ENCODE data around the gene S100A6.
"Not testable (repeated sequence)": the region's sequence is repeated elsewhere in the genome, so short reads cannot be mapped to it uniquely, and the experiment has no call there.

Gene S100A6

DNA sequence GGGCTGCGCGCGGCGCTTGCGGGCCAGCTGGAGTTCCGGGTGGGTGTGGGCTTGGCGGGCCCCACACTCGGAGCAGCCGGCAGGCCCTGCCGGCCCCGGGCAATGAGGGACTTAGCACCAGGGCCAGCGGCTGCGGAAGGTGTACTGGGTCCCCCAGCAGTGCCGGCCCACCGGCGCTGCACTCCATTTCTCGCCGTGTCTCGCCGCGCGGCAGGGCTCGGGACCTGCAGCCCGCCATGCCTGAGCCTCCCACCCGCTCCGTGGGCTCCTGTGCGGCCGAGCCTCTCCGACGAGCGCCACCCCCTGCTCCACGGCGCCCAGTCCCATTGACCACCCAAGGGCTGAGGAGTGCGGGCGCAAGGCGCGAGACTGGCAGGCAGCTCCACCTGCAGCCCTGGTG, 14.0 kb downstream of the S100A6 start:
- H3K36me3 ChIP-seq (ENCODE audit: insufficient read depth, low read length); H3K4me3 ChIP-seq (ENCODE audit: low read length); H3K9ac ChIP-seq (ENCODE audit: low read depth, low read length); H3K9me3 ChIP-seq (ENCODE audit: insufficient read depth, low read depth, low read length); H3K27ac ChIP-seq (ENCODE audit: low read depth, low read length): not testable (repeated sequence)
- WGBS = 97% methylated on average over 37 of the region's 37 CpGs
- Histone ChIP-seq H3K4me1 (ENCODE audit: insufficient read depth, low read length) (peaks cover 11% of the 10 kb centered on the region; the same call in 1 of the 2 replicates), H3K27me3 (ENCODE audit: insufficient read depth, low read length) (peaks cover 23% of the 10 kb centered on the region; the same call in 1 of the 2 replicates)

DNA sequence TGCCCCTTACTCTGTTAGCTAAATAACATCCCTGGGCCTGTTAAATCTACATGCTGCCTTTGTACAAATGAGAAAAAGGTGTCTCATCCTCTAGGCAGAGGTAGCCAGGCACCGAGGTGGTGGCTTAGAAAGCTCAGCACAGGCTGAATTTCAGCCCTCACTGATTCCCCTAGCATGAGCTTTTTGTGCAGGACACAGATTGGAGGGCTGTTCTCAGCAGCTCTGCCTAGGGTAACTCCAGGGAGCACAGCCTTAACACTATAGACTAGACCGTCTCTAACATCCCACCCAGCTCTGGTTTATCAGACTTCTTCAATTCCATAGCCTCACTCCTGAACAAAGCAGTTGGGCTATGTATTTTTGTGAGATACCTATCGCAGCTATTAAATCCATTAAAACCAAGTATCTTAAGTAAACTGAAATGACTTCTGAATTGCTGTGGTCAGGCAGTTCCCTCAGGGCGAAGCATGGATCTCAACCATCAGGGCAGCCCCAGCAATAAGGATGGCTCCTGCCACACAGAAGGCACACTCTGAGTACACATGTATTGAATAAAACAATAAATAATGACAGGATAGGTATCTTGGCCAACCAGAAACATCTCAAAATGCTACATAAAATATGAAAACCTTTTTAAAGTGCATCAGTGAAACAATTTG, 14.8 kb downstream of the S100A6 start:
- Histone ChIP-seq H3K9ac (ENCODE audit: low read depth, low read length) (no peak overlapping the region), H3K4me3 (ENCODE audit: low read length) (no peak overlapping the region), H3K9me3 (ENCODE audit: insufficient read depth, low read depth, low read length) (no peaks in the 10 kb centered on the region), H3K27ac (ENCODE audit: low read depth, low read length) (no peak overlapping the region), H3K36me3 (ENCODE audit: insufficient read depth, low read length) (no peaks in the 10 kb centered on the region), H3K27me3 (ENCODE audit: insufficient read depth, low read length) (peaks cover 31% of the 10 kb centered on the region), H3K4me1 (ENCODE audit: insufficient read depth, low read length) (peaks cover 7% of the 10 kb centered on the region; the same call in 1 of the 2 replicates)
- WGBS = 87% methylated on average over 4 of the region's 4 CpGs

DNA sequence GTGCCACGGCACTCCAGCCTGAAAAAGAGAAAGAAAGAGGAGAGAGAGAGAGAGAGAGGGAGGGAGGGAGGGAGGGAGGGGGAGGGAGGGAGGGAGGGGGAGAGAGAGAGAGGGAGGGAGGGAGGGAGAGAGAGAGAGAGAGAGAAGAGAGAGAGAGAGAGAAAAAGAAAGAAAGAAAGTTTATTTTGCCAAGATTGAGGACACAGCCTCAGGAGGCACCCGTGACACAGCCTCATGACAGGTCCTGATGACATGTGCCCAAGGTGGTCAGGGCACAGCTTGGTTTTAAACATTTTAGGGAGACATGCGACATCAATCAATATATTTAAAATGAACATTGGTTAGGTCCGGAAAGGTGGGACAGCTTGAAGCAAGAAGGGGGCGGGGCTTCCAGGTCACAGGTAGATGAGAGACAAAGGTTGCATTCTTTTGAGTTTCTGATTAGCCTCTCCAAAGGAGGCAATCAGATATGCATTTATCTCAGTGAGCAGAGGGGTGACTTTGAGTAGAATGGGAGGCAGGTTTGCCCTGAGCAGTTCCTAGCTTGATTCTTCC, 15.6 kb downstream of the S100A6 start:
- peaks cover 38% of the 10 kb centered on the region for H3K27me3 ChIP-seq (ENCODE audit: insufficient read depth, low read length)
- not testable (repeated sequence) for H3K9me3 ChIP-seq (ENCODE audit: insufficient read depth, low read depth, low read length); H3K4me1 ChIP-seq (ENCODE audit: insufficient read depth, low read length); H3K4me3 ChIP-seq (ENCODE audit: low read length); H3K27ac ChIP-seq (ENCODE audit: low read depth, low read length); H3K36me3 ChIP-seq (ENCODE audit: insufficient read depth, low read length); H3K9ac ChIP-seq (ENCODE audit: low read depth, low read length)
- WGBS = 72% methylated on average over 5 of the region's 5 CpGs

DNA sequence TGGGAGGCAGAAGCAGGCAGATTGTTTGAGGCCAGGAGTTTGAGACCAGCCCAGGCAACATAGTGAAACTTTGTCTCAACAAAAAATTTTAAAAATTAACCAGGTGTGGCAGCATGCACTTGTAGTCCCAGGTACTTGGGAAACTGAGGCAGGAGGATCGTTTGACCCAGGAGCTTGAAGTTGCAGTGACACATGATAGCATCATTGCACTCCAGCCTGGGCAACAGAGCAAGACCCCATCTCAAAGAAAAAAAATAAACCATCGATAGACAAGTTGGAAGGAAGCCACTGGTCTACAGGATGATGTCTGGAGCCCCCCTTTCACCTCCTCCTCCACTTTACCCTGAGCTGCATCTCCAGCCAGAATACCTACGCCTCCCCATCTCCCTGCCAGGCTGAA, 16.5 kb downstream of the S100A6 start:
- H3K4me3 ChIP-seq (ENCODE audit: low read length) = no peak overlapping the region
- no peak overlapping the region for H3K27ac ChIP-seq (ENCODE audit: low read depth, low read length)
- no peaks in the 10 kb centered on the region for H3K36me3 ChIP-seq (ENCODE audit: insufficient read depth, low read length)
- no peak overlapping the region for H3K9ac ChIP-seq (ENCODE audit: low read depth, low read length)
- WGBS = 94% methylated on average over 3 of the region's 3 CpGs
- no peaks in the 10 kb centered on the region for H3K9me3 ChIP-seq (ENCODE audit: insufficient read depth, low read depth, low read length)
- H3K27me3 ChIP-seq (ENCODE audit: insufficient read depth, low read length) = peaks cover 41% of the 10 kb centered on the region
- H3K4me1 ChIP-seq (ENCODE audit: insufficient read depth, low read length) = no peaks in the 10 kb centered on the region; the same call in 1 of the 2 replicates

DNA sequence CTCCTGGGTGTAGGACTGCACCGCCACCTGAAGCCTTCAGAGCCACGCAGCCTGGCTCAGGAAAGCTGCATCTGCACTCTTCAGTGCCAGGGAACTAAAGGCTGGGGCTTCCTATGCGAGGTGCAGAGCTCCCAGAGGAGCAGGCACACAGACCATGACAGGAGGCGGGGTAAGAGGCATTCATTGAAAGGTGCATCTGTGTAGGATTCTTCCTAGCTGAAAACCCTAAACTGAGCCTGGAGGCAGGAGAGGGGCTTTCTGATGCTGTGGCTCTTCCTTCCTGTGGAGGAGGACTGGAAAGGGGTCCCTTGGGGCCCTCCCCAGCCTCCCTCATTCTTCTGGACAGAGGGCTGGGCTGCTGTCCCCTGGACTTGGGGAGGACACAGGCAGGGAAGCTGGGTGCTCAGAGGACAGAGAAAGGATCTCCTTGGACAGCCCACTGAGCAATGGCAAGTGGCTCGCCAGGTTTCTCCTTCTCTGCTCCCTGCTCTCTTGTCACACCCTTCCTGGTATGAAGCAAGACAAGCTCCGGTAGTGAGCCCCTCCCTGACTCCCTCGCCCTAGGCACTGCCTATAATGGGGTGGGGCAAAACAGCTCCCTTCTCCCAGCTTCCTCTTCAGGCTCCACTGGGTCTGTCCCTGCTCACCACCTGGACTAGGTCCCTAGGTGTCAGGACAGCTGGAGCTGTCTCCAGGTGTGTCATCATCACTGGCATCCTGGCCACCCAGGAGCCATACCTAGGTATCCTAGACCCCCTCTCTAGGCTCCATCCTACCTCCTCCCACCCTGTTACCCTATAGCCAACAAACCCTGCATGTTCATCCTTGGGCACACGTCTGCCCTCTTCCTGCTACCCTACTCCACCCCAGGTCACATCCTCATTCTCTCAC, 20.0 kb downstream of the S100A6 start:
- Histone ChIP-seq H3K4me1 (ENCODE audit: insufficient read depth, low read length) (no peaks in the 10 kb centered on the region; the same call in 1 of the 2 replicates), H3K27ac (ENCODE audit: low read depth, low read length) (no peak overlapping the region)

DNA sequence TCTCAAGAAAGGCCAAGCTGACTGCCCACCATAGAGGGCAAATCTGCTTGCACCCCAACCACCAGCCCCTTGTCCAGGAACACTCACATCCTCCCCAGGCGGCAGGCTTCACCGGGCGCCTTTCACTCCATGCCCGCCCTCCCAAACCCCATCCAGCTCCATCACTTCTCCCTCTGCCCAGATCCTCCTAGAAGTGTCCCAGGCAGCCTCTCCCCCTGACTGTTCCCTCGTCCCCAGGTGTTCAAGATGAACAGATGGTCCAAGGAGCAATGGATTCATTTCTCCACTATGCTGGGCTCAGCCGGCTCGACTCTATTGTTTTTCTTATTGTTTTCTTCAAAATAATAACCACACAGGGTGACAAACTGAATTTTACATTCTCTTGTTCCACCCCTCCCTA, 22.1 kb downstream of the S100A6 start:
- no peaks in the 10 kb centered on the region for H3K9me3 ChIP-seq (ENCODE audit: insufficient read depth, low read depth, low read length)
- peaks cover 36% of the 10 kb centered on the region for H3K27me3 ChIP-seq (ENCODE audit: insufficient read depth, low read length)
- 91% methylated on average over 7 of the region's 7 CpGs for WGBS
- H3K4me1 ChIP-seq (ENCODE audit: insufficient read depth, low read length) = no peaks in the 10 kb centered on the region
- no peak overlapping the region for H3K27ac ChIP-seq (ENCODE audit: low read depth, low read length)
- no peak overlapping the region for H3K9ac ChIP-seq (ENCODE audit: low read depth, low read length)
- no peaks in the 10 kb centered on the region for H3K36me3 ChIP-seq (ENCODE audit: insufficient read depth, low read length)
- no peak overlapping the region for H3K4me3 ChIP-seq (ENCODE audit: low read length)

More for the DNA sequence above, 20.0 kb downstream of the S100A6 start:
- H3K36me3 ChIP-seq (ENCODE audit: insufficient read depth, low read length) = no peaks in the 10 kb centered on the region
- H3K4me3 ChIP-seq (ENCODE audit: low read length) = no peak overlapping the region
- no peaks in the 10 kb centered on the region for H3K9me3 ChIP-seq (ENCODE audit: insufficient read depth, low read depth, low read length)
- H3K27me3 ChIP-seq (ENCODE audit: insufficient read depth, low read length) = peaks cover 44% of the 10 kb centered on the region
- no peak overlapping the region for H3K9ac ChIP-seq (ENCODE audit: low read depth, low read length)
- 62% methylated on average over 8 of the region's 8 CpGs for WGBS

DNA sequence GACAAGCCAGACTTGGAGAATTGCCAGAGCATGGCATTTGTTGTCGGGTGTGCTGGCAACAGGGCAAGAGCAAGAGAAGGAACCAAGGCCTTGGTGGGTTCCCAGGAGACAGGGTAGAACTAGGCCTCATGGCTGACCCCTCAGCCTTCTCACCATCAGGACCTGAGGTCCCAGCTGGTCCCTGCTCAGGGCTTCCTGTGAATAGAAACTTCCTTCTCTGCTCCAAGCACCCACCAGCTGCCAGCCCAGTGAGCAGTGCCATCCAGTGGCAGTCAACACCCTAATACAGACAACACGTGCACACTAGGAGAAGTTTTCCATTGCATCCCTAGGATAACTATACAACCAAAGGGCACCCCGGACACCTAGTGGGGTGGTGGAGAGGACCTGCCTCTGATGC, 22.8 kb downstream of the S100A6 start:
- WGBS = 94% methylated on average over 3 of the region's 3 CpGs

DNA sequence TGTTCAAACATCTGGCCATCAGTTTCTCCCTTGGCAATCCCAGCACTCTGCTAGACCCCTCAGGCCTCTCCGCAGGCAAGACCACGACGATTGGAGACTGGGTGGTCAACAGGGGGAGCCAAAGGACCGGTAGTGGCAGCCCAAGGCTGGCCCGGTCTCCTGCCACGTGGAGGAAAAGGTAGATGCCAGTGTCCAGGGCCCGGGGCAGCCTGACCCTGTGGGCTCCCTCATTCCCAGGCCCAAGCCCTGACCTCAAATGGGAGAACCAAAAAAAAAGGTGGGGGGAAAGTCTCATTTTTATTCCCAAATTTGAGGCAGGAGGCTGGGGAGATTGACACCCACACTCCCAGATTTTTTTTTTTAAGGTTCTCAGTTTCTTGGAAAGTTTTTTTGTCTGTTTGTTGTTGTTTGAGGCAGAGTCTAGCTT, 24.8 kb downstream of the S100A6 start:
- H3K4me1 ChIP-seq (ENCODE audit: insufficient read depth, low read length) = no peaks in the 10 kb centered on the region
- no peak overlapping the region for H3K4me3 ChIP-seq (ENCODE audit: low read length)
- H3K9me3 ChIP-seq (ENCODE audit: insufficient read depth, low read depth, low read length) = no peaks in the 10 kb centered on the region
- no peaks in the 10 kb centered on the region for H3K36me3 ChIP-seq (ENCODE audit: insufficient read depth, low read length)
- no peak overlapping the region for H3K27ac ChIP-seq (ENCODE audit: low read depth, low read length)
- 2% methylated on average over 7 of the region's 7 CpGs for WGBS
- peaks cover 13% of the 10 kb centered on the region; the same call in 1 of the 2 replicates for H3K27me3 ChIP-seq (ENCODE audit: insufficient read depth, low read length)
- H3K9ac ChIP-seq (ENCODE audit: low read depth, low read length) = no peak overlapping the region

More for the DNA sequence above, 22.8 kb downstream of the S100A6 start:
- Histone ChIP-seq H3K9ac (ENCODE audit: low read depth, low read length) (no peak overlapping the region), H3K36me3 (ENCODE audit: insufficient read depth, low read length) (no peaks in the 10 kb centered on the region), H3K4me3 (ENCODE audit: low read length) (no peak overlapping the region), H3K9me3 (ENCODE audit: insufficient read depth, low read depth, low read length) (no peaks in the 10 kb centered on the region), H3K27ac (ENCODE audit: low read depth, low read length) (no peak overlapping the region), H3K4me1 (ENCODE audit: insufficient read depth, low read length) (no peaks in the 10 kb centered on the region), H3K27me3 (ENCODE audit: insufficient read depth, low read length) (peaks cover 32% of the 10 kb centered on the region)

DNA sequence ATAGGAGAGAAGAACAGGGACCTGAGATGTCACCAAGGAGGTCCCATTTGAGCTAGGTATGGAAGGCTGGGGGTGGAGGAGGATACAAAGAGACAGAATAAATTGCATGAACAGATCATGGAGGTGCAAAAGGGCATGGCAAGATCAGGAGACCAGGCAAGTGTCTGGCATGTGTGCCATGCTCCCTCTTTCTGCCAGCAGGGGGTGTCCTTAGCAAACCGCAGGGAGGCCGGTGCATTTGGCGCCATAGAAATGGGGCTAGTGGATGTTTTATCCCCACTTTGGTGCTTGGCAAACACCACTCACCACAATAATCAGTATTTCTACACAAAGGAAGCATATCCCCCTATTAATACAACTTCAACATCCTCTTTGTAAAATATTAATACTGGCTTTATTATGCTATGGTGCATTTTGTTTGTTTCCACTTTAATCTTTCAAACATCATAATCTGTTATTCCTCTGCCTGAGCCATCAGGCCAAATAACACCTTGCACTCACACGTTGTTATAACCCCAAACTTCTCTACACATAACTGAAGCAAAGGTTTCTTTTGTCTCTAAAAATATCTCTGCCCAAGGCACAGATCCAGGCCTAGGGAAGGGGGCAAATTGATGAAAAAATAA, 25.9 kb downstream of the S100A6 start:
- H3K4me1 ChIP-seq (ENCODE audit: insufficient read depth, low read length) = no peaks in the 10 kb centered on the region
- no peak overlapping the region for H3K9ac ChIP-seq (ENCODE audit: low read depth, low read length)
- no peaks in the 10 kb centered on the region for H3K36me3 ChIP-seq (ENCODE audit: insufficient read depth, low read length)
- H3K27me3 ChIP-seq (ENCODE audit: insufficient read depth, low read length) = peaks cover 3% of the 10 kb centered on the region; the same call in 1 of the 2 replicates
- H3K27ac ChIP-seq (ENCODE audit: low read depth, low read length) = no peak overlapping the region
- no peak overlapping the region for H3K4me3 ChIP-seq (ENCODE audit: low read length)
- whole genome bisulfite sequencing = 84% methylated on average over 4 of the region's 4 CpGs
- no peaks in the 10 kb centered on the region for H3K9me3 ChIP-seq (ENCODE audit: insufficient read depth, low read depth, low read length)

DNA sequence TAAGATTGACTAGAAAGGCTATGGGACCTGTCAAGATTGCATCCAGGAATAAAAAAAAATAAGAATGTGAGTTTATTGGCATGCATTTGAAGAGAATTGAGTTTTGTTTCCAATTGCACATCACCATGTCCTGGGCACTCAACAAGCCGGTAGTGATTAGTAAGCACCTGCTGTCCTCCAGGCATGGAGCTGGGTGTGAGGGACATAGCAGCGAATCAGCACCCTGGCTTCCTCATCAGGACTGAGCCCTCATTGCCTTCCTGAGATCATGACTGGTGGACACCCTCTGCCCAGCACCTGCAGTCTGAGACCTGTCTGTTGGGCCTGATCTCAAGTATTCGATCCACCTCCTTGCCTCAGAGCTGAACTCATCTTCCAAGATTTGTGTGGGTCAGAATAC, 26.8 kb downstream of the S100A6 start:
- peaks cover 3% of the 10 kb centered on the region; the same call in 1 of the 2 replicates for H3K27me3 ChIP-seq (ENCODE audit: insufficient read depth, low read length)
- no peaks in the 10 kb centered on the region for H3K36me3 ChIP-seq (ENCODE audit: insufficient read depth, low read length)
- H3K4me3 ChIP-seq (ENCODE audit: low read length) = no peak overlapping the region
- 91% methylated on average over 3 of the region's 3 CpGs for WGBS
- H3K9me3 ChIP-seq (ENCODE audit: insufficient read depth, low read depth, low read length) = no peaks in the 10 kb centered on the region
- H3K9ac ChIP-seq (ENCODE audit: low read depth, low read length) = no peak overlapping the region
- no peak overlapping the region for H3K27ac ChIP-seq (ENCODE audit: low read depth, low read length)
- H3K4me1 ChIP-seq (ENCODE audit: insufficient read depth, low read length) = no peaks in the 10 kb centered on the region
